Lower leg skin (tissue), 4 donors: ENCODE data around the gene TFRC. TPM values are rescaled to one million over a fixed set of nuclear protein-coding genes. Genes with fewer than 3 reads are reported as not detected.

Experiments
- DNase-seq, 2 donors: peaks; one replicate each; pipeline ENCODE4 v3.0.0-alpha.2; 2019; ENCODE audit warnings: low spot score in 2 of 2
- H3K4me3 ChIP-seq: fragments of 200-600 bp; sonication (generic); 2 replicates; pipeline ENCODE4 v1.5.1; 2017; ENCODE audit warnings: mild to moderate bottlenecking, low read depth; ENCODE audit not compliant: poor library complexity, severe bottlenecking
- CTCF ChIP-seq, 3 donors: fragments of 450-650 bp; IDR thresholded peaks; one replicate each; pipeline ENCODE4 v1.5.1; 2016; ENCODE audit warnings: antibody characterized with exemption in 3 of 3, mild to moderate bottlenecking in 3 of 3, moderate library complexity in 2 of 3
- POLR2A ChIP-seq, 2 donors: fragments of 450-650 bp; IDR thresholded peaks; one replicate each; pipeline ENCODE4 v1.6.1; 2016 to 2017; ENCODE audit warnings: antibody characterized with exemption in 2 of 2, mild to moderate bottlenecking in 1 of 2, moderate library complexity in 1 of 2
- WGBS, 2 donors: methylation state at CpG; one replicate each; pipeline ENCODE4 v1.1.5; 2018; 5-methylcytosine and 5-hydroxymethylcytosine counted together
- intact Hi-C: fragments of 100-400 bp; cut with DNase I; formaldehyde crosslinking; loops from one replicate; pipeline ENCODE4 v1.15.0; 2023; ENCODE audit warnings: low total_unique reads
- total RNA-seq, 4 donors: library from RNA; depleted of rRNA; stranded (reverse); fragments of >200 nt; gene quantifications; one replicate each; pipeline ENCODE4 v1.1.0, GENCODE V29; 2016

The TFRC gene
- total RNA-seq, 4 donors from 2014 or later: 48.3 to 73.5 (median 59.6) TPM

- no peak for DNase-seq
- intact Hi-C loops: no loop called here
- 62 to 64% methylated on average over 2 of the region's 2 CpGs for WGBS, 2 donors
- no peak overlapping the region for H3K4me3 ChIP-seq
- TF ChIP-seq POLR2A (IDR thresholded peaks at IDR 0.05): no peak
- TF ChIP-seq CTCF (IDR thresholded peaks at IDR 0.05): no peak
Measured at GRCh38 chr3:196016485-196016884, 65.4 kb downstream of the TFRC start.

- intact Hi-C loops: no loop called here
- TF ChIP-seq CTCF (IDR thresholded peaks at IDR 0.05) (no peak), POLR2A (IDR thresholded peaks at IDR 0.05) (no peak)
- no peak for DNase-seq
- no peak overlapping the region for H3K4me3 ChIP-seq
- WGBS, 2 donors: 93 to 98% methylated on average over 1 of the region's 1 CpG
Measured at GRCh38 chr3:196016059-196016458, 65.8 kb downstream of the TFRC start.

- no peak overlapping the region for H3K4me3 ChIP-seq
- DNase-seq: no peak
- no peak for TF ChIP-seq CTCF (IDR thresholded peaks at IDR 0.05)
- no peak for TF ChIP-seq POLR2A (IDR thresholded peaks at IDR 0.05)
- intact Hi-C loops: no loop called here
- 86 to 87% methylated on average over 14 to 15 of the region's 15 CpGs for WGBS, 2 donors
Measured at GRCh38 chr3:196013587-196014487, 68.1 kb downstream of the TFRC start.

GRCh38 chr3:196012941-196013476 lies 68.9 kb downstream of the TFRC start:
- intact Hi-C loops: no loop called here
- DNase-seq: no peak
- no peak for TF ChIP-seq CTCF (IDR thresholded peaks at IDR 0.05)
- TF ChIP-seq POLR2A (IDR thresholded peaks at IDR 0.05): no peak

GRCh38 chr3:196012481-196012880 lies 69.4 kb downstream of the TFRC start:
- no peak for TF ChIP-seq CTCF (IDR thresholded peaks at IDR 0.05)
- TF ChIP-seq POLR2A (IDR thresholded peaks at IDR 0.05): no peak
- DNase-seq: no peak
- intact Hi-C loops: no loop called here
- H3K4me3 ChIP-seq: no peak overlapping the region
- 47 to 56% methylated on average over 4 of the region's 4 CpGs for WGBS, 2 donors

More at GRCh38 chr3:196012941-196013476, 68.9 kb downstream of the TFRC start:
- H3K4me3 ChIP-seq: no peak overlapping the region
- WGBS, 2 donors: 75 to 78% methylated on average over 15 of the region's 15 CpGs
